ENCODE data around the gene SCYL1. TPM values are rescaled to one million over a fixed set of nuclear protein-coding genes. Genes with fewer than 3 reads are reported as not detected.

SCYL1 gene
- total and polyA plus RNA-seq, 7 donors: 66.9 to 106 (median 87.4) TPM

GRCh38 chr11:65575568-65576231, 50.8 kb downstream of the SCYL1 start, which contains the start of gene EHBP1L1:
Gene EHBP1L1, plus strand, starts transcription at chr11:65576053. Its CDS starts 250 bp downstream, at chr11:65576303.
- Histone ChIP-seq H3K36me3 (ENCODE audit: insufficient read depth in 1 of 2, low read depth in 1 of 2) (peaks cover 0 to 29% of the 10 kb centered on the region in 2 donors), H3K27me3 (ENCODE audit: insufficient read depth in 3 of 3, low read length in 2 of 3) (no peaks in the 10 kb centered on the region), H3K9me3 (no peaks in the 10 kb centered on the region), H3K4me1 (peaks cover 69% of the 10 kb centered on the region), H3K27ac (peak within 1 kb of the TSS; percentile 98), H3K4me3 (peak within 1 kb of the TSS; percentile 99)
- 1 to 6% (median 1%) methylated on average over 23 to 69 of the region's 69 CpGs for WGBS, 3 donors
- no peak for TF ChIP-seq CTCF (IDR thresholded peaks at IDR 0.05)
- DNase-seq (peak; percentile 81 to 88), ATAC-seq (peak; percentile 8 to 24 (median 16))
- intact Hi-C loops (cut with DNase I): loop anchor here (2.0 kb wide), 2 partner anchors 17 kb away; partner anchors contain the start of gene LTBP3 (in 1 of the 2)

GRCh38 chr11:65576232-65576866, 51.5 kb downstream of the SCYL1 start:
- WGBS, 3 donors: 2 to 6% (median 3%) methylated on average over 20 to 26 of the region's 26 CpGs
- Histone ChIP-seq H3K9me3 (no peaks in the 10 kb centered on the region), H3K27ac (peak overlapping the region; percentile 98), H3K36me3 (ENCODE audit: insufficient read depth in 1 of 2, low read depth in 1 of 2) (peaks cover 0 to 36% of the 10 kb centered on the region in 2 donors), H3K27me3 (ENCODE audit: insufficient read depth in 3 of 3, low read length in 2 of 3) (no peaks in the 10 kb centered on the region), H3K4me1 (peaks cover 67% of the 10 kb centered on the region), H3K4me3 (peak overlapping the region; percentile 99)
- peak; percentile 53 to 78 for DNase-seq
- no peak for TF ChIP-seq CTCF (IDR thresholded peaks at IDR 0.05)
- intact Hi-C loops (cut with DNase I): loop anchor here in 1 of 2 donors (2.0 kb wide), 1 partner anchor 18 kb away; the partner anchor contains the start of gene LTBP3
- peak in 1 of 4 donors; percentile 13 for ATAC-seq

GRCh38 chr11:65576867-65577755, 52.2 kb downstream of the SCYL1 start:
- peak; percentile 85 to 95 for DNase-seq
- H3K4me1 ChIP-seq: peaks cover 59% of the 10 kb centered on the region
- peak overlapping the region; percentile 99 for H3K4me3 ChIP-seq
- intact Hi-C loops (cut with DNase I): loop anchor here in 1 of 2 donors (2.0 kb wide), 1 partner anchor 18 kb away; the partner anchor contains the start of gene LTBP3
- peak; percentile 72 to 77 (median 74) for ATAC-seq
- WGBS, 3 donors: 6 to 14% (median 7%) methylated on average over 16 to 18 of the region's 18 CpGs
- peaks cover 6 to 43% of the 10 kb centered on the region in 2 donors for H3K36me3 ChIP-seq (ENCODE audit: insufficient read depth in 1 of 2, low read depth in 1 of 2)
- H3K27ac ChIP-seq: peak overlapping the region; percentile 98
- no peaks in the 10 kb centered on the region for H3K27me3 ChIP-seq (ENCODE audit: insufficient read depth in 3 of 3, low read length in 2 of 3)
- H3K9me3 ChIP-seq: no peaks in the 10 kb centered on the region
- no peak for TF ChIP-seq CTCF (IDR thresholded peaks at IDR 0.05)

- Histone ChIP-seq H3K4me1 (peaks cover 63% of the 10 kb centered on the region), H3K27ac (peak overlapping the region; percentile 98), H3K4me3 (peak overlapping the region; percentile 99), H3K9me3 (no peaks in the 10 kb centered on the region), H3K36me3 (ENCODE audit: insufficient read depth in 1 of 2, low read depth in 1 of 2) (peaks cover 6 to 49% of the 10 kb centered on the region in 2 donors), H3K27me3 (ENCODE audit: insufficient read depth in 3 of 3, low read length in 2 of 3) (no peaks in the 10 kb centered on the region)
- ATAC-seq (peak; percentile 0 to 21 (median 8)), DNase-seq (no peak)
- intact Hi-C loops (cut with DNase I): loop anchor here in 1 of 2 donors (2.0 kb wide), 1 partner anchor 19 kb away; the partner anchor contains the start of gene LTBP3
- WGBS, 3 donors: 5 to 30% (median 20%) methylated on average over 7 to 8 of the region's 8 CpGs
- TF ChIP-seq CTCF (IDR thresholded peaks at IDR 0.05): no peak
Observed at GRCh38 chr11:65577756-65578109, 52.9 kb downstream of the SCYL1 start.

All from psoas muscle (tissue), 8 donors.